KMS-11 (cell line): Measurements from ENCODE around the gene ADAM11.

Experiments
- H2AFZ ChIP-seq: fragments of 200-600 bp; sonication (generic); 2 replicates; pipeline ENCODE4 v1.6.1; 2016; ENCODE audit warnings: antibody characterized with exemption, mixed run types, low read depth
- H3K27ac ChIP-seq: fragments of 200-600 bp; sonication (generic); 2 replicates; pipeline ENCODE4 v1.6.1; 2016; ENCODE audit warnings: mild to moderate bottlenecking, mixed run types
- H3K27me3 ChIP-seq: fragments of 200-600 bp; sonication (generic); 2 replicates; pipeline ENCODE4 v1.6.1; 2017; ENCODE audit warnings: mild to moderate bottlenecking, low read depth, mixed run types, moderate library complexity; ENCODE audit not compliant: insufficient read depth
- H3K36me3 ChIP-seq: fragments of 200-600 bp; sonication (generic); 2 replicates; pipeline ENCODE4 v1.6.1; 2017; ENCODE audit warnings: mild to moderate bottlenecking, mixed run types; ENCODE audit not compliant: insufficient read depth
- H3K4me1 ChIP-seq: fragments of 200-600 bp; sonication (generic); 2 replicates; pipeline ENCODE4 v1.6.1; 2016; ENCODE audit warnings: mild to moderate bottlenecking, low read depth, mixed run types; ENCODE audit not compliant: poor library complexity, severe bottlenecking
- H3K4me2 ChIP-seq: fragments of 200-600 bp; sonication (generic); 2 replicates; pipeline ENCODE4 v1.7.0; 2016; ENCODE audit warnings: mild to moderate bottlenecking, mixed run types
- H3K4me3 ChIP-seq: fragments of 200-600 bp; sonication (generic); IDR thresholded peaks from 2 replicates; pipeline ENCODE4 v1.6.1; 2017; ENCODE audit warnings: low read depth, low read length, mixed read lengths; ENCODE audit not compliant: insufficient read depth
- H3K79me2 ChIP-seq: fragments of 200-600 bp; sonication (generic); 2 replicates; pipeline ENCODE4 v1.6.1; 2016; ENCODE audit warnings: low read depth, mixed run types; ENCODE audit not compliant: insufficient read depth
- H3K9ac ChIP-seq: fragments of 200-600 bp; sonication (generic); 2 replicates; pipeline ENCODE4 v1.6.1; 2016; ENCODE audit warnings: mild to moderate bottlenecking, mixed run types
- H4K20me1 ChIP-seq: fragments of 200-600 bp; sonication (generic); 2 replicates; pipeline ENCODE4 v1.6.1; 2016; ENCODE audit warnings: mild to moderate bottlenecking, mixed run types; ENCODE audit not compliant: insufficient read depth
- TF ChIP-seq, protein P1 (sequence below): fragments of 200-600 bp; sonication (generic); conservative IDR thresholded peaks from 2 replicates; pipeline ENCODE4 v1.6.1; 2017; ENCODE audit warnings: low read depth, mild to moderate bottlenecking, antibody characterized with exemption, low read length, moderate library complexity, mixed read lengths

Gene ADAM11

DNA sequence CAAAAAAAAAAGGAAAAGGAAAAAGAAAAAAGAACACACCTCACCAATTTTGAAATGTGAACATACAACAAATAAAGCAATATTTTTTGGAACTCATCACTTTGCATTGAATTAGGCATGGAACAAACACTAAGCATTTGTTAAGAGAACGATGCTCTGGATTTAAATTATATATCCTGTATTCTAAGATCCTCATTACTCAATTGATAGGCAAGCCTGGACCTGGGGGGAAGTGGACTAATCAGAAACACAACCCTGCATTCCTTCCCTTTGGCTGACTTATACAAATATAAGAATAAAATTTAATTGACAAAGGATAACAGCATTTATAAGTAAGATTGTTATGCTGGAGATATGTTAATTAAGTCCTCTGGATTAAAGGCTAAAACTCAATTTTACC lies 69.1 kb downstream of the ADAM11 start:
- H3K36me3 ChIP-seq, result no peaks in the 10 kb centered on the region
- H3K9ac ChIP-seq, result no peak overlapping the region
- H3K27ac ChIP-seq, result no peak overlapping the region
- no peak overlapping the region for H2AFZ ChIP-seq
- H3K4me3 ChIP-seq, result no peak overlapping the region
- peaks cover 45% of the 10 kb centered on the region for H3K27me3 ChIP-seq
- H3K79me2 ChIP-seq, result no peaks in the 10 kb centered on the region
- no peaks in the 10 kb centered on the region for H3K4me1 ChIP-seq
- TF ChIP-seq, protein P1, sequence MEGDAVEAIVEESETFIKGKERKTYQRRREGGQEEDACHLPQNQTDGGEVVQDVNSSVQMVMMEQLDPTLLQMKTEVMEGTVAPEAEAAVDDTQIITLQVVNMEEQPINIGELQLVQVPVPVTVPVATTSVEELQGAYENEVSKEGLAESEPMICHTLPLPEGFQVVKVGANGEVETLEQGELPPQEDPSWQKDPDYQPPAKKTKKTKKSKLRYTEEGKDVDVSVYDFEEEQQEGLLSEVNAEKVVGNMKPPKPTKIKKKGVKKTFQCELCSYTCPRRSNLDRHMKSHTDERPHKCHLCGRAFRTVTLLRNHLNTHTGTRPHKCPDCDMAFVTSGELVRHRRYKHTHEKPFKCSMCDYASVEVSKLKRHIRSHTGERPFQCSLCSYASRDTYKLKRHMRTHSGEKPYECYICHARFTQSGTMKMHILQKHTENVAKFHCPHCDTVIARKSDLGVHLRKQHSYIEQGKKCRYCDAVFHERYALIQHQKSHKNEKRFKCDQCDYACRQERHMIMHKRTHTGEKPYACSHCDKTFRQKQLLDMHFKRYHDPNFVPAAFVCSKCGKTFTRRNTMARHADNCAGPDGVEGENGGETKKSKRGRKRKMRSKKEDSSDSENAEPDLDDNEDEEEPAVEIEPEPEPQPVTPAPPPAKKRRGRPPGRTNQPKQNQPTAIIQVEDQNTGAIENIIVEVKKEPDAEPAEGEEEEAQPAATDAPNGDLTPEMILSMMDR, result no peak
- H3K4me2 ChIP-seq, result no peak overlapping the region
- no peaks in the 10 kb centered on the region for H4K20me1 ChIP-seq

GRCh38 chr17:44828919-44829522 lies 70.2 kb downstream of the ADAM11 start:
- no peak overlapping the region for H3K27ac ChIP-seq
- H3K79me2 ChIP-seq, result no peaks in the 10 kb centered on the region

DNA sequence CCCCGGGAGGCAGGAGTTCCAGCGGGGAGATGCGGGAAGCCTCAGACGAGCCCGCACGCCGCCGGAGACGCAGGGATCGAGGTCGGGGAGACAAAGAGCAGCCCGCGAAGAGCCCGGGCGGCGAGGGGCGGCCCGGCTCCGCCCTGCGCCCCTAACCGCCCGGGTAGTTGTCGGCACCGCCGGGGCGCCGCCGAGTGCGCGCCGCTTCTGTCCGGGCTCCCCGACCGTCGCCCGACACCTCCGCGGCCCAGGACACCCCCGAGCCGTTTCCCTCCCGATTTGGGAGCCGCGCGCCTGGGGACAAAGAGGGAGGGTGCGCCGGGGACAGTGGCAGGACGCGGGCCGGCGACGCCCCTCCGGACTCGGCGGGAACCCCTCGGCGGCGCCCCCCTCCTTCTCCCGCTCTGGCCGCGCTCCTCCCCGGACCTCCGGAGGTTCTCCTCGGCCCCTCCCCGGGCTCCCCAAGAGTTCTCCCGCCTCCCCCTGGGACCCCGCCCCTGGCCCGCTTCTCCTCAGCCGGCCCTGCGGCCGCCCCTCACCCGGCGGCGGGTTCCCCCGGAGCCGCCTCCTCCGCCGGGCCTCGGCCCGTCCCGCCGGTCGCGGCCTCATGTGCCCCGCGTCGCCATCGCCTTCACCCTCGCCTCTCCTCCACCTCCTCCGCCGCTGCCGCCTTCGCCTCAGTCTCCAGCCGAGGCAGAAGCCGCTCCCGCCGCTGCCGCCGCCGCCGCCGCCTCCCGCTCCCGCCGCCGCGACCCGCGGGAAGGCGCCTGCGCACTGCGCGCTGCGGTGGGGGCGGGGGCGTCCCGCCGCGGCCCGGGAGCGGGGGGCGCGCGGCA lies 71.0 kb downstream of the ADAM11 start, which contains the start of gene GJC1:
Gene GJC1, minus strand, starts transcription at position 765 of the 836 bp plus-strand sequence. CDS start 24,470 bp downstream, outside the sequence.
- H2AFZ ChIP-seq, result peak within 1 kb of the TSS; percentile 70
- TF ChIP-seq, protein P1, result no peak
- H3K36me3 ChIP-seq, result no peaks in the 10 kb centered on the region
- H3K4me3 ChIP-seq, result no peak within 1 kb of the TSS
- H3K4me1 ChIP-seq, result no peaks in the 10 kb centered on the region
- H3K27ac ChIP-seq, result no peak within 1 kb of the TSS
- H3K27me3 ChIP-seq, result peaks cover 45% of the 10 kb centered on the region
- peak within 1 kb of the TSS; percentile 62 for H3K4me2 ChIP-seq
- H4K20me1 ChIP-seq, result no peaks in the 10 kb centered on the region
- no peak within 1 kb of the TSS for H3K9ac ChIP-seq
- H3K79me2 ChIP-seq, result no peaks in the 10 kb centered on the region

More at GRCh38 chr17:44828919-44829522, 70.2 kb downstream of the ADAM11 start:
- TF ChIP-seq, protein P1, result no peak
- H3K27me3 ChIP-seq, result peaks cover 45% of the 10 kb centered on the region
- no peak overlapping the region for H3K9ac ChIP-seq
- H3K36me3 ChIP-seq, result no peaks in the 10 kb centered on the region
- peak overlapping the region; percentile 70; the same call in 1 of the 2 replicates for H2AFZ ChIP-seq
- peak overlapping the region; percentile 62 for H3K4me2 ChIP-seq
- H3K4me1 ChIP-seq, result no peaks in the 10 kb centered on the region
- H4K20me1 ChIP-seq, result no peaks in the 10 kb centered on the region
- H3K4me3 ChIP-seq, result no peak overlapping the region

DNA sequence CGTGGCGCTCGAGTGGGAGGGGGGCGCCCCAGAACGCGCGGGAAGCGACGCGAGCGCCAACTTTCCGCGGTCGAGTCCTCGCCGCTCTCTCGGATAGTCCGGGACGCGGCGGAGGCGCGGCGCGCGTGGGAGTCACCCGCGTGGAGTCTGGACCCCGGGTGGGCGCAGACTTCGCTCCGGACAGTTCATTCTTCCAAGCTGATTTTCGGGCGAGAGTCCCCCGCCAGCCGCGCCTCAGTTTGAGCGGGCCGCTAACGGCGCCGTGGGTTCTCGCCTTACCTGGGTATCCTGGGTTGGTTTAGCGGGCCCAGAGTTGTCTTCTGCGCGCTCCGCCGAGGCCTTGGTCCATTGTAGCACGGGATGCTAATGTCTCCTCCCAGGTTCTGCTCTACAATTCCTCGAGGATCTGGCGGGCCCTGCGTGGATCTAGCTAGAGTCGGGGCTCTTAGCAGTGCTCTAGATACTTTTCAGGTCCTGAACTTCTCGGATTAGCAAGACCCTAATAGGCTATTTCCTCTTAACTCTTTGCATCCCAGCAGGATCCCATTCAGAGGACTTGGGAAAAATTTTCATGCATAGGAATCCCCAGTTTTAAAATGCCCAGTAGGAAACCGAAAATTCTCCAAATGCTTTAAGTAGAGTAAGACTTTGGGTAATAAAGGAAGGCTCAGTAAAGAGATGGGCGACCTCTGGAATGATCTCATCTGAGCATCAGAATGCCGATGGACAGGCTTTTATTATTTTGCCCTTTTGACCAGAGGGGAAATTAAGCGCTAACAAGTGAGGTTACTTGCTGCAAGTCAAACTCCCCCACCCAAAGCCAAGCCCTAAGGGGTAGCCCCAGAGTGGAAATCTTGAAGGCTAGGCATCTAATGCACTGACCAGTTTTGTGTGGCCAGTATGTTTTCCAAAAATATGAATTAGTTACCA lies 71.8 kb downstream of the ADAM11 start:
- peak overlapping the region; percentile 51; the same call in 1 of the 2 replicates for H2AFZ ChIP-seq
- H3K36me3 ChIP-seq, result no peaks in the 10 kb centered on the region
- H4K20me1 ChIP-seq, result no peaks in the 10 kb centered on the region
- no peaks in the 10 kb centered on the region for H3K4me1 ChIP-seq
- no peaks in the 10 kb centered on the region for H3K79me2 ChIP-seq
- 0 out of 2 replicates have a peak overlapping the region, but pooled peaks have one; percentile 22 for H3K4me2 ChIP-seq
- H3K4me3 ChIP-seq, result no peak overlapping the region
- no peak overlapping the region for H3K27ac ChIP-seq
- H3K9ac ChIP-seq, result no peak overlapping the region
- TF ChIP-seq, protein P1, result no peak
- peaks cover 45% of the 10 kb centered on the region for H3K27me3 ChIP-seq
